HG03571 (cell line): ENCODE measurements around the gene COA4.
"Not testable (repeated sequence)": the region's sequence is repeated elsewhere in the genome, so short reads cannot be mapped to it uniquely, and the experiment has no call there.

ENCODE experiments used
- ATAC-seq: cut with Tn5 transposase; IDR thresholded peaks from one replicate; pipeline ENCODE4 v1.9.1; 2021; ENCODE audit not compliant: unreplicated experiment

Gene COA4

DNA sequence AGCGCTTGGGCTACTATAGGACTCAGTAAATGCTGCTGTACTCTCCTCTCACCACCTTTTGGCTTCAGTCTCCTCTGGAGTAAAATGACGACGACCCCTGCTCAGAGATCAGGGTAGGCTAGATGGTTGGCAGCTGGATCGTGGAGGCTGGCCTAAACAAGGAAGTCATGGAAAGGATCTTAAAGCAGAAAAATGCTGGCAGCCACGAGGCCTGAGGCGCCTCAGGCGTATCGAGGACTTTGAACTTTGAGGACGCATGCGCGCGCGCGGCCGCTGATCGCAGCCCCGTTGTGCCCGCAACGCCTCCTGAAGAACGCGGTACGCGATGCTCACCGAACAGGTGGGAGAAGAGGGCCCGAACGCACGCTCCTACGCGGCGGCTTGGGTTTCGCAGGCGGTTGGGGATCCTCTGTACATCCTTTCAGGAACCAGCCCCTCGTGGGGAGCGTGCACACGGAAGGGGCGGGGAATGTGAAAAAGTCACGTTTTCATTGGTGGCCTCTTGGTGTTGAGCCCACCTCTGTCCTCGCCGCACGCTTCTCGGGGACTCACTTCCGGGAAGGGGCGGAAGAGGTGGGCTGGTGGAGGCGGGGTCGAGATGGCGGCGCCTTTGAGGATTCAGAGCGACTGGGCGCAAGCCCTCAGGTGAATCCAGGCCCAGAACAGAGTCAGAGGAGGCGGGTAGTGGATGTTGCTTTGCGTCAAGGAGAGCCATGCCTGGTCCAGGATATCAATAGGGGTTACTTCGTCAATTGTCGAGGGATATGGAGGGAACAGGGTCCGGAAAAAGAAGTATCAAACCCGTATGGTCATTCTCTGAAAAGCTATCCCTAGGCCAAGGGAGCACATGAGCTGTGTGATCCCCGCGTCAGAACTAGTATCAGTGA lies at the start of gene COA4, which contains the start of gene PAAF1:
COA4 (minus strand) TSS at position 423 of the 887 bp plus-strand sequence. CDS start 3,468 bp downstream, outside the sequence.
PAAF1 (plus strand) TSS at position 576 of the 887 bp plus-strand sequence; CDS start at position 599, 23 bp downstream.
- ATAC-seq: peak; percentile 96

DNA sequence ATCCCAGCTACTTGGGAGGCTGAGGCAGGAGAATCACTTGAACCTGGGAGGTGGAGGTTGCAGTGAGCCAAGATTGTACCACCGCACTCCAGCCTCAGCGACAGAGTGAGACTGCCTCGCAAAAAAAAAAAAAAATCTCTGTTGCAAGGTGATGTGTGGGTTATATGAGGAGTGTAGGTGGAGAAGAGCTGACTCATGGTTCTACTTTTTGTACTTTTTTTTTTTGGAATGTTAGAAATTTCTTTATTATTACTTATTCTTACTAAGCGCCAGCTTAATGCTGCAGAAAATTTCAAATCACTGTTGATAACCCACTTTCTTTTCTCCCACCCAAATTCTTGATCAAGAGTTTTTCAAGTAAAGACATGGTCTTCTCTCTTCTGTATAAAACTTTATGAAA lies 44.5 kb upstream of the COA4 start:
- ATAC-seq: no peak

DNA sequence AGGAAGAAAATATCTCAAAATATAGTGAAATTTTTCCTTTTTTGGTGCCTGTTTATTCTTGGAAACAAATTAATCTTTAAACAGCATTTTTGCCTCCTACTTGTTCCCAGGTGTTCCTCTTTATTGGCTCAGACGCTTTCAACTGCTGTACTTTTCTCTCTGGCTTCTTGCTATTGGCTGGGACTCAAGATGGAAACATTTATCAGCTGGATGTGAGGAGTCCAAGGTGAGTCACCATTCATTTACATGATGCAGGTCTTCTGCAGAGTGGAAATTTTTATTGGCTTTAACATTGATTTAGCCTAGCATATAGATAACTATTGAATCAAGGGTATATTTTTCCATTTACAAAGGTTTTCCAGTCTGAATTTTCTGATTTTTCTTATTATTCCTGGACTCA lies 39.8 kb upstream of the COA4 start:
- no peak for ATAC-seq

DNA sequence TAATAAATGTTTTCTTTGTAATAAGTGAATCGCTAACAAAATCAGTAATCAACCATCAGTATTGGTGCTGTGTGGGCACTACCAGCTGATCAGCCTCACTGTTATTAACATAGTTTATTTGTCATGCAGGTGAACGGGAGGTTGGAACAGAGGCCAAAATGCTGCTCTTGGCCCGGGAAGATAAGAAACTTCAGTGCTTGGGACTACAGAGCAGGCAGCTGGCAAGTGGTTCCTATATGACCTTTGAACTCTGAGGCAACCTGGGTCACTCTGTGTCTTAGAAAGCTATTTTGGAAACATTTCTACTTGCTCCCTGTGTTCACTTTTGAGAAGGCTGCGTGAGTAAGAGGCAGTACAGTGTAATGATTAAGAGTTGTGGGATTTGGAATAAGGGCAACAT lies 37.6 kb upstream of the COA4 start:
- ATAC-seq: no peak

DNA sequence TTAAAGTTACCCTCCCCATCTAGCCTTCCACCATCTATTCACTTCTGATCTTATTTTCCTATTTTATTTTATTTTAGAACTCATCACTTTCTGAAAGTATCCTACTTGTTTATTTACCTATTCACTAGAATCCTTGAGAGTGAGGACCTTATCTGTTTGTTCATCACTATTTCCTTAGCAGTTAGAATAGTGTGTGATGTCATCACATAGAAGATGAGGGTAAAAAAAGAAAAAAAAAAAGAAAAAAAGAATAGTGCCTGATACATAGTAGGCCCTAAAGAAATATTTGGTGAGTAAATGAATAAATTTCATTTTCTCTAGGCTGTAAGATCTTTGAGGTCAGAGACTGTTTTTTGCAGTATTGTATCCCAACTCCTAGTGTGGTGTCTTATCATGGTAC lies 36.8 kb upstream of the COA4 start:
- no peak for ATAC-seq

DNA sequence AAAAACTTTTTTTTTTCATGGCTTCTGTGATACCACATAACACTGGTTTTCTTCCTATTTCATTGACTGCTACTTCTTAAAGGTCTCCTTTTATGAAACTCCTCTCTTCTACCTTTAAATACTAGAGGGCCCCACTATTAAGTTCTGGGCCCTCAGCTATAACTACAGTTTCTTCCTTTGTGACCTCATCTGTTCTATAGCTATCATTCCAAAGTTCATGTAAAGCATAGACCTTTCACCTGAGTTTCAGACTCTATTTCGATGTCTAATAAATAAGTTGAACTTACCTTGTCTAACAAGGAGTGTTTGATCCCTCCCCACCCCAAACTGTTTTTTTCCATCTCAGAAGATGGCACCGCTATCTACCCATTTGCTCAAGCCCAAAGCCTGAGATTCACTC lies 35.4 kb upstream of the COA4 start:
- no peak for ATAC-seq

DNA sequence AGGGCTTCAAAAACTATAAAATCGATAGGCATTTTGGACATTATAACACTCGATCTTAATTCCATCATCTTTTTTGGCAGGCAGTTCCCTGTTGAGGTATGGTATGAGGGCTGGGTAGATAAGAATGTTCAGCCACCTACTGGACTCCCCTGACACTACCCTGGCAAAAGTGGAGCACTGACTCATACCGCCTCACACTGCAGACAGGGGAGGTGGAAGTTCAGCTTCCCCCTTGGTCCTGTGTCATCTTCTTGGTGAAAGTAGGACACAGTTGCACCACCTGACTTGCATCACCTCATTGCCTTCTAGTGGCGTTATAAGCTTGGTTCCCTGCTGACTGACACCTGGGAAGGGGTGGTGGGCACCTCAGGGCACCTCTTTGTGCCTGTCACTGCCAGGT lies 30.5 kb upstream of the COA4 start:
- no peak for ATAC-seq

DNA sequence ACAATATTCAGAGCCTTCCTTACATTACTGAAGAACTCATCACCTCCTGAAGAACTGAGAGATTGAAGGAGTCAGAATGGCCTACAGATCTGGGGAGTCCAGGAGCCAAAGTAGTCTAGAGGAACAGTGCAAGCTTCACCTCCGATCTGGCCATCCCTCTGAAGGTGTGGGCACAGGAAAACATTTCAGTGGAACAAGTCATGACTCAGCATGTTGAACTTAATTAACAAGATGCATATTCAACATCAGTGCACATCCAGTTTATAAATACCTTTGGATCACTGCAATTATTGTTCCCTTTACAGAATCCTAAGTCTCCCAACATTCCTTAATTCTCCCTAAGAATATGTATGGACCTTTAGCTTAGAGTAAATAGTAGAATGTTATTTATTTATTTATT lies 25.7 kb upstream of the COA4 start:
- no peak for ATAC-seq

DNA sequence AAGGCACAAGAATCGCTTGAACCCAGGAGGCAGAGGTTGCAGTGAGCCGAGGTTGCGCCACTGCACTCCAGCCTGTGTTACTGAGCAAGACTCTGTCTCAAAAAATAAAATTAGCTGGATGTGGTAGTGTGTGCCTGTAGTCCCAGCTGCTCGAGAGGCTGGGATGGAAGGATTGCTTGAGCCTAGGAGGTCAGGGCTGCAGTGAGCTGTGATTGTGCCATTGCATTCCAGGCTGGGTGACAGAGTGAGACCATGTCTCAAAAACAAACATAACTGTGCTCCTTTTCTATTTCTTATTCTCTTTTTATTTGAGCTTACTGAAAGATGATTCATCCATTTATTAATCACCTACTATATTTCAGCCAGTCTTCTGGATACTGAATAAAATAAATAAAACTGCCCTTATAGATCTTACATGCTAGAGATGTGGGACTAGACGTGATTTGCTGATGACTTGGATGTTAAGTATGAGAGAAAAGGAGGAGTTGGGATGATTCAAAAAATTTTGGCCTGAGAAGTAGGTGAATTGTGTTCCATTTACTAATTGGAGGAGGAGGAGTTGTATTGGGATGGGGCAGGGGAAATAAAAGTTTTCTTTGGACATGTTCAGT lies 18.2 kb upstream of the COA4 start:
- no peak for ATAC-seq

DNA sequence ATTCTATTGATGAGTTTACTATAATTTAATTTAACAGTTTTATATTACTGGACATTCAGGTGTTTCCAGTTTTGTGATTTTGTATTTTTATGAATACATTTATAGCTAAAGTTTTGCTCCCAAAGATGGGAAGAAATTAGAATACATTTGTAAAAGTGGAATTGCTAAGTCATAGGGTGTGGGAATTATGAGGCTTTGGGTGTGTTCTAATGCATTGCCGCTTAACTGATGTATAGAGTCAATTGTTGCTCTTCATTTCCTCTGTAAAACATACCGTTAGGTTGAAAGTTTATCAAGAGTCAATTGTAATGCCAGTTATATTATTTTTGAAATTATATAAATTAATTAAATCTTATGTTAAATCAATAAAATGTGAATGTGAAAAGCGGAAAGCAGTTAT lies 16.4 kb upstream of the COA4 start:
- no peak for ATAC-seq

DNA sequence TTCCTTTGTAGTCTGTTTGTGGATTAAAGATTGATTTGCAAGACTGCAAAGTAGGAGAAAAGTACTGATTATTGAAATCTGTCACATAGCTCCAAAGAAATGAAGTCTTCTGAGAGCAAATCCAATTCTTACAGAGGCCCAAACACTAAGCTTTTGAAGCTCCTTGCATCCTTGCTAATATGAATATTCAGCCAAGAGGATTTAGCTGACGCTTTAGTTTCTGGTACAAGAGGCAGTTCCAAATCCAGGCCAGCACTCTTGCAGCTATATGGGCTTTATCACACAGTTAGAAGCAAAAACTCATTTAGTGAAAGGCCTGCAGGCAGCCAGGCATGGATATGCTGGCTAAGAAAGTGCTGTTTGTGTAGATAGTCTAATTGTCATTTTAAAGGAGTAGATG lies 12.9 kb upstream of the COA4 start:
- ATAC-seq: no peak

DNA sequence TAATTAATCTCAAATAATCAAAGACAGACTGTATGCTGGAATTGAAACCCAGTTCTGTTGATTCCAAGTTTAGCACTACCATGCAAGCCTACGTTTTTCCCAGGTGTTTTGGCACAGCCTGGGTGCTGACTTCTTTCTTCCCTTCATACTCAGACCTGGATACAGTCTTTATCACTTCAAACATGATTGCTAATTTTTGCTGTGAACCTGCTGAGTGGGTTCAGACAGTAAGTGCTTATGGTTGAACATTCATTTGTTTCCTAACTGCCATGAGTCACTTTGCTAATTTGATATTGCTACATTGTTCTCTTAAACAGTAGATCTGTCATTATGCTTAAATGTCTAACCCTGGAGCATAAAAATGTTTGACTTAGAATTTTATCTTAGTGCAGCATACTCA lies 12.4 kb upstream of the COA4 start:
- ATAC-seq: no peak

DNA sequence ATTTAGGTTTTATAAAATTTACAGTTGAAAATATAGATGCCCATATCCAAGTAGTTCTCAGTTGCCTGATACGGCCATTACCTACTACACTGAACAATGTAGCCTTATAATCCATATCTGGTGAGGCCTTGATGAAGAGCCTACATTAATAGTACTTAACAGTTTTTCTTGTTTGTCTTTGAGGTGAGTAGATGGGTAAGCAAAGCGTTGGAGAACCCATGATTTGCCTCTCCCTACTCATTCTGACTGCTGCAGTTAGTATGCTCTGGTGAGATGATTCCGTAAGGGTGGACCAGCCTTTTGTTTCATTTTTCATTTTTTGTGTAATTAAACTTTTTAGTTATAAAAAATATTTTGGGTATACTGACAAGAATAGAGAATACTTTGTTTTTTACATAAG lies 11.6 kb upstream of the COA4 start:
- ATAC-seq: no peak

DNA sequence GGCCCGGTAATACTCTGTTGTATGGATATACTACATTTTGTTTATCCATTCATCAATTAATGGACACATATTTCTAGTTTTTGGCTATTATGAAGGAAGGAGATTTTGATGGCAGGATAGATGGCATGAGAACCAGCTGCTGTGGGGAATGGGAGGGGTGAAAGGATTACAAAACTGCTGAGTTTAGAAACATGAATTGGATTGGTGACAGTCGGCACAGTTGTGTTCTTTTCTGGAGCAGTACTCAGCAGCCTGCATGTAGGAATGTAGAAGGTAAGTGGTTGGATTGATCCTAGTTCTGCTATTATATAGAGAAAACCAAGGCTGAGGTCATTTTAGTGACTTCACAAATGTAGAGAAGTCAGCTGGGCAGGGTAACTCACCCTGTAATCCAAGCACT lies 7.2 kb upstream of the COA4 start:
- no peak for ATAC-seq

DNA sequence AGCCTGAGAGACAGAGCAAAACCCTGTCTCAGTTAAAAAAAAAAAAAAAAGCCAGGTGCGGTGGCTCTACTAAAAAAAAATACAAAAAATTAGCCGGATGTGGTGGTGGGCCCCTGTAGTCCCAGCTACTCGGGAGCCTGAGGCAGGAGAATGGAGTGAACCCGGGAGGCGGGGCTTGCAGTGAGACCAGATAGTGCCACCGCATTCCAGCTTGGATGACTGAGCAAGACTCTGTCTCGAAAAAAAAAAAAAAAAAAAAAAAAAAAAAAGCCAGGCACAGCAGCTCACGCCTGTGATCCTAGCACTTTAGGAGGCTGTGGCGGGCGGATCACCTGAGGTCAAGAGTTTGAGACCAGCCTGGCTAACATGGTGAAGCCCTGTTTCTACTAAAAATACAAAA lies 3.8 kb upstream of the COA4 start:
- ATAC-seq: not testable (repeated sequence)

DNA sequence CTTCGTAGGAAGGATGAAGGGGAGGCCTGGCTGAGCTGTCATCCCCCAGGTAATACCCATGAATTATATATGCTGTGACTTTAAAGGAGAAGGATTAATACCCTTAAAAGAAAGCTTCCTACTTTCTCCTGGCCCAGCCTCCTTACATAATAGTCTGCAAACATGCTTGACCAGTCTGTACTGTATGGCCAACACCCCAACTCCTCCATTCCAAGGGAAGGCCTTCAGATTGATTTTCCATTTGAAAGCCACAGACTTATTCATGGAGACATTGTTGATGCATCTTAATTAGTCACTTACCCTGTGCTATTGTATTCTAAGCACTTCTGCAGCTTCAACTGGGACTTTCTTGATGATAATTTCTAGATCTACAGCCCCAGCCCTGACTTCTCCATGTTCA lies 2.1 kb upstream of the COA4 start:
- no peak for ATAC-seq

DNA sequence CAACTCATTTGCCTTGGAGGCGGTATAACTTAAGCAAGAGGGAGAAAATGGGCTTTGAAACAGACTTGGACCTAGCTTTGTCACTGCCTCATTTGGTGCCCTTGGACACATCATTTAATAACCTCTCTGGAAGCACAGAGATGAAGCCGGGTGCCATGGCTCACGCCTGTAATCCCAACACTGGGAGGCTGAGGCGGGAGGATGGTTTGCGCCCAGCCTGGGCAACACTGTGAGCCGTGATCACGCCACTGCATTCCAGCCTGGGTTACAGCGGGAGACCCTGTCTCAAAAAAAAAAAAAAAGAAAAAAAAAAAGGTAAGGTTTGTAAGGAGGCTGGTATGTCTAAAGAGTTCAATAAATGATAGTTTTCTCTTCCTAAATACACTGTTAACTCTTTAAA lies 806 bp downstream of the COA4 start:
- ATAC-seq: no peak

DNA sequence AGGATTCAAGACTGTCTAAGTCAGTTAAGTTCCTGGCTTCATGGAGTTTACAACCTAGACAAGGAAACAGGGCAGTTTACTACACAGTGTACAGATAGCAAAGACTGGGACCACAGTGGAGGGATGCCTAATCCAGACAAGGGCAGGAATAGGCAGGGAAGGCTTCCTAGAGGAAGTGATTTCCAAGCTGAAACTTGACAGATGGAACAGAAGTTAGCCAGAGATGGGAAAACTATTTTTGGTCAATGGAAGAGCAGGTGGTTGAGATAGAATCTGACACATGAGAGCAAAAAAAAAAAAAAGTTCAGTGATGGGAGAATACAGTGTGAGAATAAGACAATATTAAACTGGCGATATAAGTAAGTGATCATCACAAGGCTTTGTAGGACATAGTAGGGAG lies 1.3 kb downstream of the COA4 start:
- no peak for ATAC-seq

DNA sequence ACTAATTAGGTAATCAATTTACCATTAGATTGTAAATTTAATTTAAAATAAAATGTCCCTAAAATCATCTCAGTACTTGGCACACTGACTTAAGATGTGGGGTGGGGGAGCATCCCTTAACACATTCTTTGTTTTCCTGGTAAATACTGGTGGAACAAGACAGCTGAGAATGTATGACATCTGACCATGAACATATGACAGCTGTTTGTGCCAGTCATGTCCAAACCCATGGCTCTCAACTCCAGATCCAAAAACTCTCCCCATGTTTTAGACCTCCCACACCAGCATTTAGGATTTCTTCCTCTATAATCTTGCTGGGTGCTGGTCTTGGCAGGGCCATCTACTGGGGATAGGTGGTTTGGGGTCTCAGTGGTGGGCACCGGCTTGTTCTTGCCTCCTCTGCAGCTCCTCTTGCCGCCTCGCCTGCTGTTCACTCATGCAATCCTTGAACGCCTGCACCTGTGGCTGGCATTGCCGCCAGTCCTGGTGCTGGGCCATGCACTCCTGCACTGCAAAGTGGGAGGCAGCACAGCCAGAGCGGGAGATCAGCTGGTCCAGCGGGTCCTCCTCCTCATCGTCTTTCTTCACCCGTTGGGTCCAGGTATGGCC lies 3.8 kb downstream of the COA4 start:
- no peak for ATAC-seq

DNA sequence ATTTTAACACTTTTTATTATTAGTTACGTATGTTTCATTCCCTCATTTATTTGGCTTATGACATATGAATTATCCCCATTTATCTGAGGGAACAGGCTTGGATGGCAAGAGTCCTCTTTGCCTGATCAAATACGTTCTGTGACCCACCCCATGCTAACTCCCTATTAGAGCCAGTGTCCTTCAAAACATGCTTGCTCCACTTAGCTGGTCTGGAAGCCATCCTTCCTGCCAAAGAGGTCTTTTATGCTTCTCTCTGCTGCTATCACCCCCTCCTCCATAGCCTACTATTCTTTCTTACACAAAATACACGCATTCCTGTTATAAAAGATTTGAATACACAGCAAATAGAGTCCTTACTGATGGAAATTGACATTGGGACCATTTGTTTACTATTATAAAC lies 6.4 kb downstream of the COA4 start:
- no peak for ATAC-seq

DNA sequence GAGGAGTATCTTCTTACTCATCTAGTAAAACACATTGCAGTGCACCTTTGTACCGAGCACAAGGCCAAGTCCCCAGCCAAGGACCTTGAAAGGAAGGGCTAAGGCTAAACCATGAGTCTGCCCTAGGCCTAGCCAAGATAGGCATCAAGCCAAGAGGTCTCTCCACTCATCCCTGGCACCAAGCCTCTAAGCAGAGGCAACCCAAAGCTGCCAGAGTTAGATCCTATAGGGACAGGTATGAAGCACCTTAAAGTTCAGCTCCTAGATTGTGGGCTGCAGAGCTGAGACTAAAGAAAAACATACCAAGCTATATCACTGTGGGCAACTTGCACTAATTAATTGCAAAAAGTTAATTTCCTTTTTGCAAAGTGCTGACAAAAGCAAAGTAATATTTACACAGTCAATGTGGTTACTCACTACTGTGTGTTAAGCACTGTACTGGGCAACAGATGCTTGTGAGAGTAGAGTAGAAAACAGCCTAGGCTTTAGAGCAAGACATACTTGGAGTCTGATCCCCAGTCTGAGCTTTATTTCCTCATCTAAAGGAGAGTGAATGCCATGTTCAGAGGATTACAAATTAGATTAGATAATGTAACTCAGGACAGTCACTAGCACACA lies 7.2 kb downstream of the COA4 start:
- ATAC-seq: no peak

DNA sequence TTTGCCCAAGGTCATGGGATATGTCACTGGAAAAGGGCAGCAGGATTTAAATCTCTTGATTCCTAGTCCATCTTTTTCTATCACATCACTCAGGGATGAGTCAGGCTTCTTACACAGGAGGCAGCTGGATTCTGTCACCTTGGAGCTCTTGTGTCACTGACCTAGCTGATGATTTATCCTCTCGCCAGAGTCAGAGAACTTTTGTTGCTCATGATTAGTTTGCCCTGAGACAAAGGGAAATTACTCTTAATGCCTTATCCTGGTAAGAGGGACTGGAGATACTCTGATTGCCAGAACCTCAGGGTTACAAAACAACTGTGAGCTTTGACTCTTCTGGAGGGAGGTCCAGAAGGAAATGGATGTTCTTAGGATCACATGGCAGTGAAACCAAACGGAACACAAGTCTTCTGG lies 10.1 kb downstream of the COA4 start:
- no peak for ATAC-seq
